Activated B cell treated with CpG ODN at 0.5 μM for 24 hours (primary cell): ENCODE results near the gene NMBR. TPM values are rescaled to one million over a fixed set of nuclear protein-coding genes. Genes with fewer than 3 reads are reported as not detected.

Experiments
- ATAC-seq: fragments of 200-7000 bp; cut with Tn5 transposase; one replicate; pipeline ENCODE4 v1.10.0; 2021; ENCODE audit warnings: low read depth, mild to moderate bottlenecking, moderate library complexity
- CTCF ChIA-PET: fragments of 350-600 bp; sonication (Branson Sonifier 250); formaldehyde crosslinking; loops from one replicate; lab custom pipeline; 2021; ENCODE audit warnings: antibody characterized with exemption; lab: Charles Lee
- POLR2A ChIA-PET: fragments of 350-600 bp; sonication (Branson Sonifier 250); formaldehyde crosslinking; loops from one replicate; lab custom pipeline; 2021; ENCODE audit warnings: antibody characterized with exemption; lab: Charles Lee
- DNase-seq: peaks from one replicate; pipeline ENCODE4 v3.0.0; 2022
- H3K27ac Mint-ChIP-seq: one replicate; pipeline ENCODE4 v1.8.0; 2020; ENCODE audit warnings: mixed read lengths
- H3K27me3 Mint-ChIP-seq: one replicate; pipeline ENCODE4 v1.8.0; 2021; ENCODE audit warnings: mixed read lengths
- H3K36me3 Mint-ChIP-seq: one replicate; pipeline ENCODE4 v1.8.0; 2021; ENCODE audit warnings: low read depth, mixed read lengths
- H3K4me1 Mint-ChIP-seq: one replicate; pipeline ENCODE4 v1.8.0; 2021; ENCODE audit warnings: mixed read lengths
- H3K4me3 Mint-ChIP-seq: one replicate; pipeline ENCODE4 v1.8.0; 2020; ENCODE audit warnings: mild to moderate bottlenecking, mixed read lengths
- H3K9me3 Mint-ChIP-seq: one replicate; pipeline ENCODE4 v1.8.0; 2020; ENCODE audit warnings: mixed read lengths
- intact Hi-C: fragments of 100-400 bp; cut with micrococcal nuclease; formaldehyde crosslinking; loops from one replicate; pipeline ENCODE4 v1.15.1; 2024
- total RNA-seq: library from RNA; stranded (reverse); gene quantifications from 2 replicates; pipeline ENCODE4 v1.2.3, GENCODE V29; 2022
- TF ChIP-seq, protein P1 (sequence below): fragments of 200-600 bp; IDR thresholded peaks from one replicate; pipeline ENCODE4 v1.8.0; 2022; ENCODE audit warnings: antibody characterized with exemption, mild to moderate bottlenecking

Gene NMBR
- total RNA-seq, 1 donor from 2014 or later: not detected

DNA sequence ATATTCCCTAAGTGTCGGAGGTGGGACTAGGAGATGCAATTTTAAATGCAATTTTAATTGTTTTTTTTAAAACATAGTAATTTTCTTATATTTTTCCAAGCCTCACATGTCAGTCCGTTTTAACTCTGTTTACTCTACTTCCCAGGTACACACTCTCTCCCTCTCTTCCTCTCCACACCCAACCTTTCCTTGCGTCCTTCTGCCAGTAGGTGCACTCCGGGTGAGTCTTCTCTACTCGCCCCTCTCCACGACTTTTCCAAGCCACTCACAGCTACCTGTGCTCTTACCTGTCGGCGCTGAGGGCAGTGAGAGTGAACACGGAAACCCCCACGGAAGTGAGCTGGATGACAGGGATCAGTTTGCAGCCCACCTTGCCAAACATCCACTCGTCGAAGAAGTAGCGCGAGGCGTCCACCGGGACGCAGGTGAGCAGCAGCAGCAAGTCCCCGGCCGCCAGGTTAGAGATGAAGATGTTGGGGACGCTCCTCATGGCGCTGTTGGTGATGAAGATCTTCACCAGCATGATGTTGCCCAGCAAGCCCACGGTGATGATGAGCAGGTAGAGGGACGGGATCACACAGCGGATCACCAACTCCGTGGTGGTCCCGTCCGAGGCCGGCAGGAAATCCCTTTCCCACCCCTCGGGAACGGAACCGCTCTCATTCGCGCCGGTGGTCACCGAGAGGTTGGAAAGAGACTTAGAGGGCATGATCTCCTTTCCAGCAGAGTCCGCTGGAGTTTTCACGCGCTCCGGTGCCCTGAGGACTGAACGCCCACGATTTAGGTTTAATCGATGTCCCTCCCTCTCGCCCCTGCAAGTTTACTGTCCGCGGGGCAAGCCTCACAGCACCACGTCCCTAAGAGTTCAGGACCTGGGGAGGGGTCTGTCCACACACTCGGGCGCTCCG is 58.7 kb downstream of the NMBR start:
- no peak overlapping the region for H3K4me3 Mint-ChIP-seq

DNA sequence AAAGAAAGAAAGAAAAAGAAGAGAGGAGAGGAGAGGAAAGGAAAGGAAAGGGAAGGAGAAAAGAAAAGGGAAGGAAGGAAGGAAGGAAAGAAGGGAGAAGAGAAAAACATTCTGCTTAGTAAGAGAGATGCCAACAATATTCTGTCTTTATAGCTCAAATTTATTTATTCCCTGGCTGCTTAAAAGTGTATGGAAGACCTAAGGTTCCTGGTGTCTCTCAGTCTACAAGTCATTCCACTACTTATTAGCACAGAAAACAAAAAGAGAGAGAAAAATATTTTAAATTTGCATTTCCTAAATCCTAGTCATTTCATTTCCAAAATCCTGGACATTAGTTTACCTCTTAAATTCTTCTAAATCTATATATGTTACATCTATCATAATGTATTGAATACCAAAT is 67.8 kb downstream of the NMBR start:
- ATAC-seq (no peak), DNase-seq (no peak)
- Mint-ChIP-seq H3K4me3 (no peak overlapping the region), H3K36me3 (no peaks in the 10 kb centered on the region), H3K9me3 (no peaks in the 10 kb centered on the region), H3K27ac (no peak overlapping the region), H3K4me1 (no peaks in the 10 kb centered on the region), H3K27me3 (no peaks in the 10 kb centered on the region)
- CTCF ChIA-PET: no interaction called here
- intact Hi-C loops: no loop called here
- POLR2A ChIA-PET: no interaction called here
- TF ChIP-seq, protein P1, sequence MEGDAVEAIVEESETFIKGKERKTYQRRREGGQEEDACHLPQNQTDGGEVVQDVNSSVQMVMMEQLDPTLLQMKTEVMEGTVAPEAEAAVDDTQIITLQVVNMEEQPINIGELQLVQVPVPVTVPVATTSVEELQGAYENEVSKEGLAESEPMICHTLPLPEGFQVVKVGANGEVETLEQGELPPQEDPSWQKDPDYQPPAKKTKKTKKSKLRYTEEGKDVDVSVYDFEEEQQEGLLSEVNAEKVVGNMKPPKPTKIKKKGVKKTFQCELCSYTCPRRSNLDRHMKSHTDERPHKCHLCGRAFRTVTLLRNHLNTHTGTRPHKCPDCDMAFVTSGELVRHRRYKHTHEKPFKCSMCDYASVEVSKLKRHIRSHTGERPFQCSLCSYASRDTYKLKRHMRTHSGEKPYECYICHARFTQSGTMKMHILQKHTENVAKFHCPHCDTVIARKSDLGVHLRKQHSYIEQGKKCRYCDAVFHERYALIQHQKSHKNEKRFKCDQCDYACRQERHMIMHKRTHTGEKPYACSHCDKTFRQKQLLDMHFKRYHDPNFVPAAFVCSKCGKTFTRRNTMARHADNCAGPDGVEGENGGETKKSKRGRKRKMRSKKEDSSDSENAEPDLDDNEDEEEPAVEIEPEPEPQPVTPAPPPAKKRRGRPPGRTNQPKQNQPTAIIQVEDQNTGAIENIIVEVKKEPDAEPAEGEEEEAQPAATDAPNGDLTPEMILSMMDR: no peak

More for the DNA sequence above, 58.7 kb downstream of the NMBR start:
- peaks cover 13% of the 10 kb centered on the region for H3K27me3 Mint-ChIP-seq
- ChIA-PET POLR2A (no interaction called here), CTCF (no interaction called here)
- no peak for DNase-seq
- H3K36me3 Mint-ChIP-seq: no peaks in the 10 kb centered on the region
- H3K27ac Mint-ChIP-seq: no peak overlapping the region
- intact Hi-C loops: no loop called here
- no peaks in the 10 kb centered on the region for H3K4me1 Mint-ChIP-seq
- ATAC-seq: no peak
- no peaks in the 10 kb centered on the region for H3K9me3 Mint-ChIP-seq
- TF ChIP-seq, protein P1: no peak

DNA sequence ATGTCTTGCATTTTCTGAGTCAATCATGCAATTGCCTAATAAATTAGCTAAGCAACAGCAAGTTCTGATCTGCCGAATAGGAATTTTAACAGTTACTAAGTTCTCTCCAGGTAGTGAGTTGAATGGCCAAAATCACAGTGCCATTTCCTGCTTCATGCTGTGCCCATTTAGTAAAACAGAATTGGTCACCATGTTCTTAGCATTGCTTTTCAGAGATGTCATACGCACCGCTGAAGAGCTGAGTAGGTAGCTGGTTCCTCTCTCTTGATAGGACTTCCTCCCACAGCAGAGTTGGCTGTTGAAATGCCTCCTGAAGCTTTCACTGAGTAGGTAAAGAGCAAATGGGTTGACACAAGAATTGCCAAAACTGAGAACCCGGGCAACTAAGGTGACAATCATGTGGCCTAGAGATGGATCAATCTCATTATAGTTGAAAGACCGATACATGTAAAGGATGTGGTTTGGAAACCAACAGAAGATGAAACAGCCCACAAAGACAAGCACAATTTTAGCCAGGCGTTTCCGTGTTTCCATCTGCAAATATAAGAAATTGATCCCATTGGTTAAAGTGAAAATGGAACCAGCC is 71.3 kb downstream of the NMBR start:
- DNase-seq (no peak), ATAC-seq (no peak)
- no peak overlapping the region for H3K4me3 Mint-ChIP-seq
- H3K27ac Mint-ChIP-seq: no peak overlapping the region
- ChIA-PET POLR2A (no interaction called here), CTCF (no interaction called here)
- TF ChIP-seq, protein P1: no peak
- H3K4me1 Mint-ChIP-seq: no peaks in the 10 kb centered on the region
- H3K36me3 Mint-ChIP-seq: no peaks in the 10 kb centered on the region
- peaks cover 2% of the 10 kb centered on the region for H3K27me3 Mint-ChIP-seq
- peaks cover 5% of the 10 kb centered on the region for H3K9me3 Mint-ChIP-seq
- intact Hi-C loops: no loop called here

DNA sequence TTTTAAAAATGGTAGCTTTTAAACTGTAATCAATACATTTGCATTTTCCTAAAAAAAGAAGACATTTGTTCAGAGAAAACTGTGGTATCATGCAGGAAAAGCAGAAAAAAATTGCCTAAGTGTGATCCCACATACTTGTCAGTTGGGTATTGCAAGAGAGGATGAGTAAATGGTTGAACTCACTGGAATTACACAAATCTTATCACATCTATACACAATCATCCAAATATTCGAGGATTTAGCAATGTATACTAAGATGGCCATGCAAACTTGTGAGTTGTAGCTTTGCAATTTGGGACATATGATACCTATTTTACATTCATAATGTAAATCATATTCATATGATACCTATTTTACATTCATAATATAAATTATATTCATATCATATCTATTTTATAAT is 72.4 kb downstream of the NMBR start:
- intact Hi-C loops: no loop called here

DNA sequence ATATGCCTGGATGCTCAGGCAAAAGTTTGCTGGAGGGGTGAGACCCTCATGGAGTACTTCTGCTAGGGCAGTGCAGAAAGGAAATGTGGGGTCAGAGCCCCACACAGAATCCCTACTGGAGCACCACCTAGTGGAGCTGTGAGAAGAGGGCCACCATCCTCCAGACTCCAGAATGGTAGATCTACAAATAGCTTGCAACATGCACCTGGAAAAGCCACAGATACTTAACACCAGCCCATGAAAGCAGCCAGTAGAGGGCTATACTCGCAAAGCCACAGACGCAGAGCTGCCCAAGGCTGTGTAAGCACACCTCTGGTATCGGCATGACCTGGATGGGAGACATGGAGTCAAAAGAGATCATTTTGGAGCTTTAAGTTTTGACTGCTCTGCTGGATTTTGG is 74.9 kb downstream of the NMBR start:
- TF ChIP-seq, protein P1: no peak
- intact Hi-C loops: no loop called here
- DNase-seq: no peak
- POLR2A ChIA-PET: no interaction called here
- Mint-ChIP-seq H3K4me1 (no peaks in the 10 kb centered on the region), H3K4me3 (no peak overlapping the region), H3K27ac (no peak overlapping the region), H3K36me3 (no peaks in the 10 kb centered on the region), H3K9me3 (peaks cover 5% of the 10 kb centered on the region), H3K27me3 (peaks cover 2% of the 10 kb centered on the region)
- no peak for ATAC-seq
- CTCF ChIA-PET: no interaction called here

More for the DNA sequence above, 72.4 kb downstream of the NMBR start:
- ChIA-PET CTCF (no interaction called here), POLR2A (no interaction called here)
- Mint-ChIP-seq H3K36me3 (no peaks in the 10 kb centered on the region), H3K9me3 (peaks cover 5% of the 10 kb centered on the region), H3K27ac (no peak overlapping the region), H3K4me3 (no peak overlapping the region), H3K4me1 (no peaks in the 10 kb centered on the region), H3K27me3 (peaks cover 2% of the 10 kb centered on the region)
- TF ChIP-seq, protein P1: no peak
- DNase-seq: no peak
- ATAC-seq: no peak
